Measurements from ENCODE around the gene PPP2R5C. TPM values are rescaled to one million over a fixed set of nuclear protein-coding genes. Genes with fewer than 3 reads are reported as not detected.
A peak's percentile ranks its signal among the peaks of the same experiment; 100 is the strongest.

PPP2R5C gene
- total RNA-seq, 1 experiment from 2014 or later, result 93.0 TPM

DNA sequence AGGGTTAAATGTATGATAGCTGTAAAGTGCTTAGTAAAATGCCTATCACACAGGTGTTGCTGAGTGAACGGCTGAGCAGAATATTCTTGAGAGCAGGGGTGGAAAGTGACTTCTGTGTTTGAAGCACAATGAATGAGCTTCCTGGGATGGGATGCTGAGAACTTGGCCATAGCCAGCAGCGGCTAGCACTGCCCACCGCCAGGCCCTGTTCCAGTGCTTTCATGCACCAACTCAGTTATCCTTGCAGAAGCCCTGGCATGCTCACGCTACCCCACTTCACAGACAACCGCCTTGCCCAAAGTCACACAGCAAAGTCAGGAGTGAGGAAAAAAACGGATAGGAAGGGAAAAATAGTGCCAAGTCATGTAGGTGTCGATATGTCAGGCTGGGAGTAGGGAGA is 213.7 kb downstream of the PPP2R5C start:
- H2BK15ac ChIP-seq (ENCODE audit: low read depth, low read length), result no peak overlapping the region
- peaks cover 5% of the 10 kb centered on the region for H3K79me1 ChIP-seq (ENCODE audit: insufficient read depth, low read depth, low read length, poor library complexity, severe bottlenecking)
- H3K56ac ChIP-seq (ENCODE audit: insufficient read length, low read depth, low read length), result no peak overlapping the region
- H3T11ph ChIP-seq (ENCODE audit: low read length), result no peak overlapping the region
- H3K36me3 Mint-ChIP-seq (ENCODE audit: insufficient read depth in 1 of 3, low read depth in 3 of 3), result peaks cover 28 to 47% (median 46%) of the 10 kb centered on the region in 3 experiments; a peak in 6 of 7 replicates
- no peak overlapping the region for H3K18ac ChIP-seq (ENCODE audit: insufficient read length, low read depth, low read length)
- H2AFZ ChIP-seq (ENCODE audit: low read length), result no peak overlapping the region
- no peaks in the 10 kb centered on the region for H3K9me3 Mint-ChIP-seq
- no peak overlapping the region for H4K91ac ChIP-seq (ENCODE audit: insufficient read length, low read depth, low read length)
- H3K4ac ChIP-seq (ENCODE audit: low read depth, low read length), result no peak overlapping the region
- H4K20me1 ChIP-seq (ENCODE audit: control insufficient read depth, insufficient read depth, insufficient read length), result no peaks in the 10 kb centered on the region
- no peaks in the 10 kb centered on the region for H3K27me3 Mint-ChIP-seq (ENCODE audit: low read depth)
- no peak overlapping the region for H2AK5ac ChIP-seq (ENCODE audit: insufficient read length, low read length)
- no peak overlapping the region for H2BK12ac ChIP-seq (ENCODE audit: insufficient read length, low read depth, low read length)
- H3K4me1 ChIP-seq (ENCODE audit: insufficient read depth, low read length), result no peaks in the 10 kb centered on the region; the same call in 1 of the 2 replicates
- H3K27ac Mint-ChIP-seq, result peak overlapping the region in 2 of 3 experiments; percentile 40 to 82; a peak in 3 of 7 replicates
- no peak overlapping the region for H3K4me2 ChIP-seq (ENCODE audit: insufficient read depth, insufficient read length, low read length)
- H2BK5ac ChIP-seq (ENCODE audit: insufficient read length, low read length), result no peak overlapping the region
- no peak overlapping the region for H3K9ac ChIP-seq (ENCODE audit: extremely low read depth, insufficient read length, low read length)
- WGBS (ENCODE audit: extremely low coverage, insufficient read length, low lambda C conversion rate), result 100% methylated on average over 1 of the region's 7 CpGs
- no peaks in the 10 kb centered on the region for H3K27me3 ChIP-seq (ENCODE audit: insufficient read depth, low read length)
- no peaks in the 10 kb centered on the region for H3K9me3 ChIP-seq (ENCODE audit: control insufficient read depth, low read depth, low read length)
- peaks cover 4 to 8% of the 10 kb centered on the region in 2 experiments for H3K4me1 Mint-ChIP-seq
- H2BK20ac ChIP-seq (ENCODE audit: low read depth, low read length, poor library complexity, severe bottlenecking), result no peak overlapping the region
- H3K14ac ChIP-seq (ENCODE audit: insufficient read depth, low read length), result no peak overlapping the region
- no peak overlapping the region for H2BK120ac ChIP-seq (ENCODE audit: low read depth, low read length, poor library complexity, severe bottlenecking)
- H3K23ac ChIP-seq (ENCODE audit: insufficient read length, low read depth, low read length), result no peak overlapping the region
- no peak overlapping the region for H4K8ac ChIP-seq (replicated peaks; ENCODE audit: insufficient read length, low read depth, low read length)
- H3K79me2 ChIP-seq (ENCODE audit: insufficient read depth, low read length), result peaks cover 22% of the 10 kb centered on the region; the same call in 1 of the 2 replicates
- H4K5ac ChIP-seq (ENCODE audit: insufficient read length, low read depth, low read length), result no peak overlapping the region
- no peak overlapping the region for H3K4me3 Mint-ChIP-seq
- H3K27ac ChIP-seq (ENCODE audit: insufficient read length, low read depth, low read length), result no peak overlapping the region
- DNase-seq, result no peak
- H3K23me2 ChIP-seq (ENCODE audit: insufficient read length, low read depth, low read length, poor library complexity, severe bottlenecking), result no peaks in the 10 kb centered on the region
- TF ChIP-seq CTCF (conservative IDR thresholded peaks at IDR 0.05), result no peak

Other genes starting within 250 kb of the PPP2R5C start
- 0.20 TPM in 1 of 2 replicates, not detected in the other for gene DIO3, start 200.2 kb upstream of the PPP2R5C start, total RNA-seq (2021)
- gene DYNC1H1, start 202.9 kb downstream of the PPP2R5C start, total RNA-seq (2021), result 319 and 359 TPM in 2 replicates